HL-60/S4 (cell line): ENCODE results near the gene NAGPA.

Source experiments
- in situ Hi-C: fragments of 300-500 bp; cut with MboI; formaldehyde crosslinking; loops from 2 replicates; pipeline ENCODE4 v1.14.3; 2022; ENCODE audit warnings: low sequenced_read_pairs

Gene NAGPA

GRCh38 chr16:5028950-5029475 is 4.7 kb downstream of the NAGPA start:
- in situ Hi-C loops: no loop called here

GRCh38 chr16:5027575-5028235 is 6.0 kb downstream of the NAGPA start:
- in situ Hi-C loops: no loop called here

GRCh38 chr16:5027086-5027485 is 6.6 kb downstream of the NAGPA start:
- in situ Hi-C loops: no loop called here

- in situ Hi-C loops: no loop called here
Observed at GRCh38 chr16:5026664-5027063, 7.1 kb downstream of the NAGPA start.

GRCh38 chr16:5025171-5025632 is 8.5 kb downstream of the NAGPA start:
- in situ Hi-C loops: no loop called here

GRCh38 chr16:5024632-5025031 is 9.1 kb downstream of the NAGPA start:
- in situ Hi-C loops: no loop called here

- in situ Hi-C loops: no loop called here
Observed at GRCh38 chr16:5022521-5022920, 11.2 kb downstream of the NAGPA start.

- in situ Hi-C loops: no loop called here
Observed at GRCh38 chr16:5020551-5020950, 13.2 kb downstream of the NAGPA start.

- in situ Hi-C loops: no loop called here
Observed at GRCh38 chr16:5019775-5020174, 14.0 kb downstream of the NAGPA start.

GRCh38 chr16:5018793-5019192 is 14.9 kb downstream of the NAGPA start:
- in situ Hi-C loops: no loop called here

GRCh38 chr16:5017678-5017969 is 16.1 kb downstream of the NAGPA start:
- in situ Hi-C loops: no loop called here

- in situ Hi-C loops: no loop called here
Observed at GRCh38 chr16:5016967-5017677, 16.6 kb downstream of the NAGPA start.

GRCh38 chr16:5015887-5016286 is 17.8 kb downstream of the NAGPA start:
- in situ Hi-C loops: no loop called here

GRCh38 chr16:5015351-5015750 is 18.4 kb downstream of the NAGPA start:
- in situ Hi-C loops: no loop called here

GRCh38 chr16:5012887-5013286 is 20.8 kb downstream of the NAGPA start:
- in situ Hi-C loops: no loop called here

- in situ Hi-C loops: no loop called here
Observed at GRCh38 chr16:5011637-5012036, 22.1 kb downstream of the NAGPA start.

- in situ Hi-C loops: no loop called here
Observed at GRCh38 chr16:5010576-5011329, 23.0 kb downstream of the NAGPA start.

- in situ Hi-C loops: no loop called here
Observed at GRCh38 chr16:5008311-5008731, 25.4 kb downstream of the NAGPA start.

GRCh38 chr16:5007256-5007655 is 26.5 kb downstream of the NAGPA start:
- in situ Hi-C loops: no loop called here

- in situ Hi-C loops: no loop called here
Observed at GRCh38 chr16:5006348-5007193, 27.2 kb downstream of the NAGPA start.

GRCh38 chr16:5005916-5006315 is 27.8 kb downstream of the NAGPA start:
- in situ Hi-C loops: no loop called here
